SHP77 (cell line): ENCODE data around the gene DIP2C.
"Not testable (repeated sequence)": the region's sequence is repeated elsewhere in the genome, so short reads cannot be mapped to it uniquely, and the experiment has no call there.

Experiments
- DNase-seq, 2 experiments: peaks; one replicate each; lab custom pipeline; 2025; lab: John Stamatoyannopoulos, UW

The DIP2C gene

GRCh38 chr10:697097-697875, 7.8 kb upstream of the DIP2C start:
- DNase-seq: no peak

DNA sequence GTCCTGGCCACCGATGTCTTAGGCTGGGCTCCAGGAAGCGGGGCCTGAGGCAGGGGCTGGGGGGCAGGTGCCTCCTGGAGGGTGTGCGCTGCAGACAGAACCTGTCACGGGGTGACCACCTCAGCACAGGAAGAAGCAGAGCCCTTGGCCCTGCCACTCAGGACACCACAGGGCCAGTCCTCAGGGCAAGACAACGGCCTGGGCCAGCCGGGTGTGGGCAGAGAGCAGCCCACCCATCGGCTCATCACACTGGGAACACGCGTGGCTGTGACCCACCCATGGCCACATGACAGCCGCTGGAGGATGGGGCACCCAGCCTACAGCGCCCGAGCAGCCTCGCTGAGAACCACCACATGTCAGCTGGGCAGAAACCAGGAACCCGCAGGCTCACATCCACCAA, 5.9 kb upstream of the DIP2C start:
- no peak for DNase-seq

DNA sequence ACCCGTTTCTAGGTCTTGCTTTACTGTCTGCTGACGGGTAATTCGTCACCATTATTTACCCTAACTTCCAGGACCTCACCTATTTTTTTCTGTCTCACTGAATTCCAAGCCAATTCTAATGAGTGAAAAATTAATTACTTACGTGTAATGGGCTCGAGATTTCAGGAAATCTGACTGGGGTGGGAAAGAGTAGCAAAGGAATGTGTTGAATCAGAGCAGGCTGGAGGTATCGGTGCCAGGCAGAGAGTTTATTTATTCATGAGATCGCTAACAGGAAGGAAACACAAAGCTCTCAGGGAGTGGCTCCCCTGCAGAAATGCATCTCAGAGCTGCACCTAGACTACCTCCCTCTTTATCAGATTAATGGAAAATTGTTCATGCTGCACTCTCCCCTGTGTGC, 4.0 kb upstream of the DIP2C start:
- DNase-seq: no peak

DNA sequence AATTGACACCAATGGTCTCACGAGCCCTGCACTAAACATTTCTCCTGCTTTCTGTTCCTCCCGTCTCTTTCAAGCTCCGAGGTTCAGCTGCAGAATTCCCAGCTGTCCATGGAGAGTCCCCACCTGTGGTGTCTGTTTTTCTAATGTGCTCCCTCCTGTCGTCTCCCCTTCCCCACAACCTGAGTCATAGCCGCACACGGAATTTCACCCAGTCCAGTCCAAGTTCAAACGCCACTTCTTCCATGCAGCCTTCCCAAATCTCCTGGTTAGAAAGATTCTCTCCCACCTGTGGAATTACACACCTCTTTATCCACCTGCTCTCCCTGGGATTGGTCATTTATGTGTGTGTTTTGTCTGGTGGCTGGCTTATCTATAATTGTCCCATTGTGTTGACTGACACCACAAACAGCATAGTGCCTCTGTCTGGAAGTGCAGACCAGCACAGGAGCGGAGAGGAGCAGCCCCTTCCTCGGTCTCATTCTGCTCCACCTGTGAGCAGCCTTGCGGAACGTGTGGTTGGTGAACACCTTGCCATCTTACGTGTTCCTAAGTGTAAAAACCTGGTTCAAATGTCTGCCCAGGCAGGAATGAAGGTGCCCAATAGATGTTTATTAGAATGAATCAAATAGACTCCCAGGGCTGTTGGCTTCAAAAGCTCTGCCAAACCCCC, 3.3 kb upstream of the DIP2C start:
- DNase-seq: peak in 1 of 2 experiments; percentile 10

GRCh38 chr10:691216-691615, 1.7 kb upstream of the DIP2C start:
- no peak for DNase-seq

- DNase-seq: no peak
Measured at GRCh38 chr10:690372-691161, 1.1 kb upstream of the DIP2C start.

- DNase-seq: no peak
Measured at GRCh38 chr10:689121-689451, 382 bp downstream of the DIP2C start.

- no peak for DNase-seq
Measured at GRCh38 chr10:688312-689120, 952 bp downstream of the DIP2C start.

DNA sequence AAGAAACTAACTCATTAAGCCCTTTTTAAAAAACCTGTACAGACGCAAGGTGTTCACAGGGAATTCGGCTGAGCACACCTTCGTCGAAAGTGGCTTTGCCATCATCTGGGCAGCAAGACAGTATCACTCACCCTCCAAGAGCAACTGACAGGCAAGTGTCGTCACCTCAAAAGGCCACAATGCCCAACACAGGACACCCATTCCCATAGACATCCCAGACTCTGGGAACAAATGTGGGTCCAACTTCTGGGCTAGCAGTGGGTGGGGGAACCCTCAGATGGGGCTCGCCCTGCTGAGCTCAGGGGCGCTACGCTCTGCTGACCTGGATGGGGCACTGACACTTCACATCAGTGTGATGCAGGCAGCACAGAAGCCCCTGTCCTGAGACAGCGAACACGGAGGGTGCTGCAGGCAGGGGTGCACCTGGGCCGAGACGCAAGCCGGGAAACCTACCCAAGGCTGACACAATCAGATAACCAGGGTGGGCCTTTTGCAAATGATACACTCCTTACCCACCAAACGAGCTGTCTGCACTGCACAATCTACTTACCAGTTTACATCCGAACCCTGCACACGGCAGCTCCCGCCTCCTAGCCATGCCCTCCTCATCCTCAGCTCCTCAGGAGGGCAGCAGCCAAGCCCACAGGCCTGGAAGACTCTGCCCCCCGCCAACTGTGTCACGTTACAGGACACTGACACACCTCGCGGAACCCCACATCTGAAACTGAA, 1.7 kb downstream of the DIP2C start:
- DNase-seq: no peak

GRCh38 chr10:686155-686931, 3.1 kb downstream of the DIP2C start:
- DNase-seq: no peak

DNA sequence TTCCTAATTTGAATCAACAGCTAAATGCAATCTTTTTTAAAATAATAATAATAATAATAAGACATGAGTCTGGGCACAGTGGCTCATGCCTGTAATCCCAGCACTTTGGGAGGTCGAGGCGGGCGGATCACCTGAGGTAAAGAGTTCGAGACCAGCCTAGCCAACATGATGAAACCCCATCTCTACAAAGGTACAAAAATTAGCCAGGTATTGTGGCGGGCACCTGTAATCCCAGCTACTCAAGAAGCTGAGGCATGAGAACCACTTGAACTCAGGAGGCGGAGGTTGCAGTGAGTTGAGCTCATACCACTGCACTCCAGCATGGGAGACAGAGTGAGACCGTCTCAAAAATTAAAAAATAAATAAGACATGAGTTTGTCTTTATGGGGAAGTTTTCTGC, 3.9 kb downstream of the DIP2C start:
- no peak for DNase-seq

GRCh38 chr10:683448-684071, 5.9 kb downstream of the DIP2C start:
- peak; percentile 76 to 80 for DNase-seq

GRCh38 chr10:682931-683447, 6.5 kb downstream of the DIP2C start:
- no peak for DNase-seq

GRCh38 chr10:681670-682318, 7.7 kb downstream of the DIP2C start:
- DNase-seq: no peak

DNA sequence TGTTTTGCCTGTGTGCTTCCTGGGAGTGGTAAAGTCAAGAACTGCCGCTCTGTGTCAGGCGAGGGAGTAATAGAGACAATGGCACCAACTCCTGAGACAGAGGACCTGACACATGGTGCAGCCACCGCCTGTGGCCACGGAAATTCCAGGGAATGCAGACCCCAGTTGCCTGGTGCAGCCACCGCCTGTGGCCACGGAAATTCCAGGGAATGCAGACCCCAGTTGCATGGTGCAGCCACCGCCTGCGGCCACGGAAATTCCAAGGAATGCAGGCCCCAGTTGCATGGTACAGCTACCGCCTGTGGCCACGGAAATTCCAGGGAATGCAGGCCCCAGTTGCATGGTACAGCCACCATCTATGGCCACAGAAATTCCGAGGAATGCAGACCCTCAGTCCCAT, 8.7 kb downstream of the DIP2C start:
- DNase-seq: no peak

- peak; percentile 82 to 90 for DNase-seq
Measured at GRCh38 chr10:680146-680545, 9.3 kb downstream of the DIP2C start.

GRCh38 chr10:679556-679955, 9.9 kb downstream of the DIP2C start:
- no peak for DNase-seq

DNA sequence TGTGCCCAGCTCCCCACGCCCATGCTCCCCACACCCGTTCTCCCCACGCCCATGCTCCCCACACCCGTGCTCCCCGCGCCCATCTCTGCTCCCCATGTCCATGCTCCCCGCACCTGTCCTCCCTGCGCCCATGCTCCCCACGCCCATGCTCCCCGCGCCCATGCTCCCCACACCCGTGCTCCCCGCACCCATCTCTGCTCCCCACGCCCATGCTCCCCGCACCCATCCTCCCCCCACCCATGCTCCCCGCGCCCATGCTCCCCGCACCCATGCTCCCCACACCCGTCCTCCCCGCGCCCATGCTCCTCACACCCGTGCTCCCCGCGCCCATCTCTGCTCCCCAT, 10.8 kb downstream of the DIP2C start:
- not testable (repeated sequence) for DNase-seq
